Measurements from ENCODE around the gene SPOCK1. TPM values are rescaled to one million over a fixed set of nuclear protein-coding genes. Genes with fewer than 3 reads are reported as not detected.

SPOCK1 gene
- total and polyA plus RNA-seq, 2 experiments from 2014 or later = 8.2 to 10.5 TPM

- Histone ChIP-seq H3K79me2 (replicated peaks; ENCODE audit: insufficient read depth) (no peaks in the 10 kb centered on the region), H3F3A (replicated peaks; ENCODE audit: low read depth) (no peaks in the 10 kb centered on the region), H3K4me1 (ENCODE audit: insufficient read depth) (peaks cover 8% of the 10 kb centered on the region; the same call in 1 of the 2 replicates), H4K20me1 (replicated peaks; ENCODE audit: insufficient read depth) (no peaks in the 10 kb centered on the region), H3K4me2 (no peak overlapping the region), H3K27me3 (ENCODE audit: insufficient read depth) (no peaks in the 10 kb centered on the region), H3K4me3 (no peak overlapping the region), H3K36me3 (ENCODE audit: insufficient read depth) (no peaks in the 10 kb centered on the region), H2AFZ (no peak overlapping the region), H3K27ac (ENCODE audit: low read depth) (no peak overlapping the region), H3K9me2 (ENCODE audit: insufficient read depth) (no peaks in the 10 kb centered on the region)
- H3K27me3 Mint-ChIP-seq (ENCODE audit: insufficient read depth, low read depth, poor library complexity) = peaks cover 3% of the 10 kb centered on the region
- DNase-seq (ENCODE audit: low spot score) (no peak), ATAC-seq (no peak)
- no peak for TF ChIP-seq POLR2AphosphoS5 (IDR thresholded peaks at IDR 0.05; ENCODE audit: low read depth)
- TF ChIP-seq CTCF (conservative IDR thresholded peaks at IDR 0.05; ENCODE audit: low read depth in 2 of 2) = no peak
- no peak for TF ChIP-seq ETS1 (IDR thresholded peaks at IDR 0.05)
- TF ChIP-seq EZH2 (IDR thresholded peaks at IDR 0.05; ENCODE audit: low read depth, unreplicated experiment) = no peak
- TF ChIP-seq ZNF114 (CRISPR knock-in tag; IDR thresholded peaks at IDR 0.05) = no peak
- TF ChIP-seq ZNF462 (CRISPR knock-in tag; IDR thresholded peaks at IDR 0.05) = no peak
- TF ChIP-seq NANOG (IDR thresholded peaks at IDR 0.05; ENCODE audit: borderline replicate concordance) = no peak
- TF ChIP-seq REST (IDR thresholded peaks at IDR 0.05; ENCODE audit: unreplicated experiment) = no peak
- TF ChIP-seq JUNB (IDR thresholded peaks at IDR 0.05; ENCODE audit: unreplicated experiment) = no peak
- TF ChIP-seq STAT1 (IDR thresholded peaks at IDR 0.05; ENCODE audit: unreplicated experiment) = no peak
- TF ChIP-seq ZNF331 (CRISPR knock-in tag; IDR thresholded peaks at IDR 0.05; ENCODE audit: low read depth) = no peak
- TF ChIP-seq EZH2phosphoT487 (IDR thresholded peaks at IDR 0.05; ENCODE audit: unreplicated experiment) = no peak
- TF ChIP-seq CREB1 (CRISPR knock-in tag; IDR thresholded peaks at IDR 0.05; ENCODE audit: low read depth) = no peak
- H3K9me3 Mint-ChIP-seq = no peaks in the 10 kb centered on the region
- peaks cover 23% of the 10 kb centered on the region for H3K4me1 Mint-ChIP-seq
- H3K36me3 Mint-ChIP-seq (ENCODE audit: low read depth) = no peaks in the 10 kb centered on the region
- H3K27ac Mint-ChIP-seq = no peak overlapping the region
- H3K4me3 Mint-ChIP-seq = no peak overlapping the region
Observed at GRCh38 chr5:137332296-137332695, 166.8 kb downstream of the SPOCK1 start.

Data from GM23338 (cell line).